ENCODE measurements around the gene ARID5B.

ARID5B gene

GRCh38 chr10:62098278-62099121 lies 197.0 kb downstream of the ARID5B start:
- DNase-seq (ENCODE audit: low spot score) = no peak

- DNase-seq (ENCODE audit: low spot score) = no peak
Observed at GRCh38 chr10:62099299-62099698, 197.8 kb downstream of the ARID5B start.

- no peak for DNase-seq (ENCODE audit: low spot score)
Observed at GRCh38 chr10:62103857-62104256, 202.4 kb downstream of the ARID5B start.

- DNase-seq (ENCODE audit: low spot score) = no peak
Observed at GRCh38 chr10:62106929-62107519, 205.5 kb downstream of the ARID5B start.

GRCh38 chr10:62108759-62109586 lies 207.5 kb downstream of the ARID5B start:
- no peak for DNase-seq (ENCODE audit: low spot score)

GRCh38 chr10:62109587-62110293 lies 208.2 kb downstream of the ARID5B start:
- no peak for DNase-seq (ENCODE audit: low spot score)

GRCh38 chr10:62112300-62112699 lies 210.8 kb downstream of the ARID5B start:
- DNase-seq (ENCODE audit: low spot score) = no peak

- DNase-seq (ENCODE audit: low spot score) = no peak
Observed at GRCh38 chr10:62112963-62113362, 211.5 kb downstream of the ARID5B start.

- no peak for DNase-seq (ENCODE audit: low spot score)
Observed at GRCh38 chr10:62113680-62114079, 212.2 kb downstream of the ARID5B start.

- DNase-seq (ENCODE audit: low spot score) = no peak
Observed at GRCh38 chr10:62115321-62115720, 213.8 kb downstream of the ARID5B start.

GRCh38 chr10:62115842-62116241 lies 214.3 kb downstream of the ARID5B start:
- no peak for DNase-seq (ENCODE audit: low spot score)

GRCh38 chr10:62116896-62117295 lies 215.4 kb downstream of the ARID5B start:
- no peak for DNase-seq (ENCODE audit: low spot score)

GRCh38 chr10:62121187-62121530 lies 219.7 kb downstream of the ARID5B start:
- no peak for DNase-seq (ENCODE audit: low spot score)

- no peak for DNase-seq (ENCODE audit: low spot score)
Observed at GRCh38 chr10:62127975-62128374, 226.5 kb downstream of the ARID5B start.

- no peak for DNase-seq (ENCODE audit: low spot score)
Observed at GRCh38 chr10:62130948-62131347, 229.4 kb downstream of the ARID5B start.

GRCh38 chr10:62131724-62132123 lies 230.2 kb downstream of the ARID5B start:
- no peak for DNase-seq (ENCODE audit: low spot score)

- DNase-seq (ENCODE audit: low spot score) = no peak
Observed at GRCh38 chr10:62133618-62134017, 232.1 kb downstream of the ARID5B start.

- no peak for DNase-seq (ENCODE audit: low spot score)
Observed at GRCh38 chr10:62136931-62137330, 235.4 kb downstream of the ARID5B start.

All from HuH-7.5 (cell line).